BJ (cell line): ENCODE results near the gene MCM7. TPM values are rescaled to one million over a fixed set of nuclear protein-coding genes. Genes with fewer than 3 reads are reported as not detected.
A peak's percentile ranks its signal among the peaks of the same experiment; 100 is the strongest.
"Not testable (repeated sequence)": the region's sequence is repeated elsewhere in the genome, so short reads cannot be mapped to it uniquely, and the experiment has no call there.

Experiments used
- CTCF ChIA-PET: fragments of 350-600 bp; formaldehyde crosslinking; extraction: SDS; loops from one replicate; lab custom pipeline; 2021; ENCODE audit warnings: antibody characterized with exemption, inconsistent platforms; lab: Yijun Ruan, JAX
- POLR2A ChIA-PET: fragments of 300-600 bp; sonication (Branson Sonifier 250); formaldehyde crosslinking; extraction: SDS; loops from one replicate; lab custom pipeline; 2021; ENCODE audit warnings: antibody characterized with exemption; lab: Charles Lee
- DNase-seq: peaks from one replicate; pipeline ENCODE4 v3.0.0-alpha.2; 2011; ENCODE audit warnings: low read depth
- H3K27me3 ChIP-seq: 2 replicates; pipeline ENCODE4 v1.6.0; 2011; ENCODE audit warnings: low read length; ENCODE audit not compliant: control insufficient read depth, insufficient read depth
- H3K36me3 ChIP-seq: 2 replicates; pipeline ENCODE4 v1.5.1; 2011; ENCODE audit warnings: low read length; ENCODE audit not compliant: control insufficient read depth, insufficient read depth
- H3K4me3 ChIP-seq: 2 replicates; pipeline ENCODE4 v1.5.1; 2011; ENCODE audit warnings: low read depth, mild to moderate bottlenecking, control low read depth, low read length
- CTCF ChIP-seq: IDR thresholded peaks from 2 replicates; pipeline ENCODE4 v1.5.1; 2011; ENCODE audit warnings: low read depth, mild to moderate bottlenecking, control low read depth, inconsistent platforms, low read length, moderate library complexity; ENCODE audit not compliant: insufficient read depth
- polyA plus RNA-seq: library from polyadenylated mRNA; depleted of rRNA; stranded (reverse); fragments of >200 nt; gene quantifications from 2 replicates; pipeline ENCODE4 v1.2.3, GENCODE V29; 2011

Gene MCM7
- polyA plus RNA-seq, 1 experiment = 89.0 TPM

GRCh38 chr7:100130608-100131453 is 29.6 kb upstream of the MCM7 start:
- TF ChIP-seq CTCF = peak; percentile 86
- DNase-seq = no peak
- Histone ChIP-seq H3K27me3 (no peaks in the 10 kb centered on the region), H3K4me3 (no peak overlapping the region), H3K36me3 (no peaks in the 10 kb centered on the region)
- POLR2A ChIA-PET = no interaction called here
- CTCF ChIA-PET = interaction anchor here (0.5 to 9.6 kb wide), 24 partner anchors 11 to 276 kb away, joined by 3 to 147 read pairs (median 4); partner anchors contain the start of genes AP4M1, AZGP1, GAL3ST4 and LAMTOR4

GRCh38 chr7:100130220-100130607 is 29.0 kb upstream of the MCM7 start:
- CTCF ChIA-PET = interaction anchor here (0.5 to 9.6 kb wide), 17 partner anchors 12 to 277 kb away, joined by 3 to 147 read pairs (median 4); partner anchors contain the start of genes GAL3ST4, LAMTOR4 and PVRIG
- POLR2A ChIA-PET = not testable (repeated sequence)

GRCh38 chr7:100128637-100128963 is 27.4 kb upstream of the MCM7 start:
- ChIA-PET CTCF (interaction anchor here (0.6 to 9.6 kb wide), 7 partner anchors 13 to 333 kb away, joined by 3 to 147 read pairs (median 4); partner anchors contain the start of gene PVRIG), POLR2A (no interaction called here)
- no peak for DNase-seq
- H3K36me3 ChIP-seq = no peaks in the 10 kb centered on the region
- TF ChIP-seq CTCF = no peak
- H3K27me3 ChIP-seq = no peaks in the 10 kb centered on the region
- H3K4me3 ChIP-seq = no peak overlapping the region

More at GRCh38 chr7:100130220-100130607, 29.0 kb upstream of the MCM7 start:
- not testable (repeated sequence) for H3K27me3 ChIP-seq, H3K36me3 ChIP-seq, DNase-seq, H3K4me3 ChIP-seq

- CTCF ChIA-PET = interaction anchor here (0.6 to 9.6 kb wide), 7 partner anchors 14 to 333 kb away, joined by 3 to 147 read pairs (median 4); partner anchors contain the start of gene PVRIG
- no peak for DNase-seq
- 0 out of 2 replicates have a peak, but pooled peaks have one; percentile 0 for TF ChIP-seq CTCF
- peak overlapping the region; percentile 77 for H3K4me3 ChIP-seq
- H3K36me3 ChIP-seq = no peaks in the 10 kb centered on the region
- no peaks in the 10 kb centered on the region for H3K27me3 ChIP-seq
- POLR2A ChIA-PET = no interaction called here
These were observed 26.9 kb upstream of the MCM7 start for GRCh38 chr7:100127866-100128636.

GRCh38 chr7:100126931-100127865 is 26.0 kb upstream of the MCM7 start, which contains the start of gene MBLAC1:
Gene MBLAC1 (plus strand): TSS chr7:100126967. CDS start chr7:100127396, 429 bp downstream.
- H3K36me3 ChIP-seq = 0 out of 2 replicates have a peak, but pooled peaks cover under 1% of the 10 kb centered on the region
- TF ChIP-seq CTCF = 0 out of 2 replicates have a peak, but pooled peaks have one; percentile 1
- POLR2A ChIA-PET = interaction anchor here (0.6 to 0.8 kb wide), 2 partner anchors 12 to 22 kb away, joined by 3 to 4 read pairs; partner anchors contain the start of gene LAMTOR4
- CTCF ChIA-PET = interaction anchor here (0.5 to 9.6 kb wide), 6 partner anchors 17 to 148 kb away, joined by 3 to 147 read pairs (median 4); partner anchors contain the start of gene PVRIG
- peak within 1 kb of the TSS; percentile 77 for H3K4me3 ChIP-seq
- DNase-seq = peak; percentile 26
- no peaks in the 10 kb centered on the region for H3K27me3 ChIP-seq
